Embryonic facial prominence (tissue), 1 donor: ENCODE data around the gene EPAS1.
"Not testable (repeated sequence)": the region's sequence is repeated elsewhere in the genome, so short reads cannot be mapped to it uniquely, and the experiment has no call there.

Experiments used
- DNase-seq: peaks from one replicate; pipeline ENCODE4 v3.0.0-alpha.2; 2016; ENCODE audit errors: extremely low spot score

The EPAS1 gene

GRCh38 chr2:46383113-46383395 is 85.8 kb downstream of the EPAS1 start:
- no peak for DNase-seq

GRCh38 chr2:46383784-46384456 is 86.7 kb downstream of the EPAS1 start:
- DNase-seq = no peak

GRCh38 chr2:46384457-46384815 is 87.2 kb downstream of the EPAS1 start:
- DNase-seq = no peak

DNA sequence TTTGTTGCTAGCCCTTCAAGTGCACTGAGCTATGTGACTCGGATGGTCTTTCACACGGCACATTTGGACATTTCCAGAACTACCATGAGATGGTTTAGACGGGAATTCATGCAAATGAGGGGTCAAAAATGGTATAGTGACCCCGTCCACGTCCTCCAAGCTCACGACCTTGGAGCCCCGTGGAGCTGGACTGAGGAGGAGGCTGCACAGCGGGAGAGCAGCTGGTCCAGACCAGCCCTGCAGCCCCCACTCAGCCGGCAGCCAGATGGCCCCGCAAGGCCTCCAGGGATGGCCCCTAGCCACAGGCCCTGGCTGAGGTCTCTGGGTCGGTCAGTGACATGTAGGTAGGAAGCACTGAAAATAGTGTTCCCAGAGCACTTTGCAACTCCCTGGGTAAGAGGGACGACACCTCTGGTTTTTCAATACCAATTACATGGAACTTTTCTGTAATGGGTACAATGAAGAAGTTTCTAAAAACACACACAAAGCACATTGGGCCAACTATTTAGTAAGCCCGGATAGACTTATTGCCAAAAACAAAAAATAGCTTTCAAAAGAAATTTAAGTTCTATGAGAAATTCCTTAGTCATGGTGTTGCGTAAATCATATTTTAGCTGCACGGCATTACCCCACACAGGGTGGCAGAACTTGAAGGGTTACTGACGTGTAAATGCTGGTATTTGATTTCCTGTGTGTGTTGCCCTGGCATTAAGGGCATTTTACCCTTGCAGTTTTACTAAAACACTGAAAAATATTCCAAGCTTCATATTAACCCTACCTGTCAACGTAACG is 88.8 kb downstream of the EPAS1 start:
- DNase-seq = no peak

GRCh38 chr2:46386763-46387162 is 89.6 kb downstream of the EPAS1 start:
- DNase-seq = no peak

DNA sequence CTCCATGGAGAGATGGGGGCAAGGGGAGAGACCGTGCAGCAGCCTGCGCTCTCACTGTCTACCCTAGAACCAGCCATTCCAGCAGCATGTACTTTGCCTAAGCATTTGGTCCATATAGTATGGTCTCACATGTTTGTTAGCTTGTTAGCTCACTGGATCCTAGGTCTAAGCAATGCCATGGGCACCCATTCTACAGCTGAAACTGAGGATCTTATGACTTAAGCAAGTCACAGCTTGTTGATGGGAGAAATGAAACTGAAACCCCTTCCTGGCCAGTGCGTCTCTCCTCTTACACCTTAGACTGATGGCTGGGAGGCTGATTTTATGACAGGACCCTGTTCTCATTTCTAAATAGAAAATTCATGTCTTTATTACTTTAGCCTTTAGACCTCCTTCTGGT is 90.1 kb downstream of the EPAS1 start:
- DNase-seq = no peak

GRCh38 chr2:46387886-46388515 is 90.8 kb downstream of the EPAS1 start:
- no peak for DNase-seq

GRCh38 chr2:46388881-46389280 is 91.7 kb downstream of the EPAS1 start:
- DNase-seq = no peak

- DNase-seq = no peak
These were observed 92.3 kb downstream of the EPAS1 start for GRCh38 chr2:46389417-46389916.

- no peak for DNase-seq
These were observed 92.8 kb downstream of the EPAS1 start for GRCh38 chr2:46390036-46390435.

DNA sequence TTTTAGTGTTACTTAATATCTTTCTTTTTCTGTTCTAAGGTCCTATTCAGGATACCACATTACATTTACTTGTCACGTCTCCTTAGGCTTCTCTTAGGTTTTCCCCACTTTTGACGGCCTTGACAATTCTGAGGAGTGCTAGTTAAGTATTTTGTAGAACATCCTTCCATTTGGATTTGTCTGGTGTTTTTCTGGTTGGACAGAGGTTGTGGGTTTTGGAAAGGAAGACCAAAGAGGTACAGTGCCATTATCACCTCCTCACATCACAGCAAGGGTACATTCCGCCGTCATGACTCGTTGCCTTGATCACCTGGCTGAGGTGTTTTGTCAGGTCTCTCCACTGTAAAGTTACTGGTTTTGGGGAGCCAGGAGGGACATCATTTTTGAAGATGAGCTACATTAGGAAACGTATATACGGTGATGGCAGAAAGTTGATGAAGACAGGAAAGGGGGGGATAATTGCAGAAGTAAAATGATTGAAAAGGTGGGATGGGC is 93.7 kb downstream of the EPAS1 start:
- DNase-seq = no peak

DNA sequence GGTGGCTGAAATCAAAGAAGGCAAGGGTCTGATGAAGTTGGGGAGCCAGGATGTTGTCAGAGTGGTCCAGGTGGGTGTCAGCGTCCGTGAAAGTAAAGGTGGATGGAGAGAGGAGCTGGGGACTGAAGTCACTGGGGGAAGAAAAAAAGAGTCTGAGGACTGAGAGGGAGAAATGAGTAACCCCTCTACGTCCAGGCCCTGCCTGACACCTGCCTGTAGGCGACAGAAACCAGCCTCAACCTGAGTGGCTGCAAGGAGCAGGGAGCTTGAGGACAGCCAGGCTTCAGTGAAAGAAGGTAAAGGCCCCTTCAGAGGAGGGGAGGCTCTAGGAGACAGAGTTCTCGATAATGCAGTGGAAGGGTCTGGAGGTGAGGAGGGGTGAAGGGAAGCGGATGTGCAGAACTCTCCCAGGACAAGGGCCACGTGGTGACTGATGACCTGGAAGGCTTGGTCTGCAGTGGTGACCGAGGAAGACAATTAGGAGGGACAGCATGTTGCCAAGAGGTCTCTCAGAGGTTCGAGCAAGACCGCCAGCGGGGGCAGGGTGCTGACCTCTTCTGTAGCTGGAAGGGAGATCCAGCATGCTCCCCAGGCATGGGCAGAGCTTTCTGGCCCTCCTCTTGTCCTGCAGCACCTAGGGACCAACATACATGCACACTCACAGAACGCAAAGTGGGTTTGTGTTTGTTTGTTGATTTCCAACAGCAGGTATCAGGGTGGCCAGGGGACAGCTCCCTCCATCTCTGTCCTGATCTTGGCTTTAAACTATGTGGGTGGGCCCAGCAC is 95.5 kb downstream of the EPAS1 start:
- DNase-seq = no peak

GRCh38 chr2:46393347-46393820 is 96.2 kb downstream of the EPAS1 start:
- DNase-seq = no peak

DNA sequence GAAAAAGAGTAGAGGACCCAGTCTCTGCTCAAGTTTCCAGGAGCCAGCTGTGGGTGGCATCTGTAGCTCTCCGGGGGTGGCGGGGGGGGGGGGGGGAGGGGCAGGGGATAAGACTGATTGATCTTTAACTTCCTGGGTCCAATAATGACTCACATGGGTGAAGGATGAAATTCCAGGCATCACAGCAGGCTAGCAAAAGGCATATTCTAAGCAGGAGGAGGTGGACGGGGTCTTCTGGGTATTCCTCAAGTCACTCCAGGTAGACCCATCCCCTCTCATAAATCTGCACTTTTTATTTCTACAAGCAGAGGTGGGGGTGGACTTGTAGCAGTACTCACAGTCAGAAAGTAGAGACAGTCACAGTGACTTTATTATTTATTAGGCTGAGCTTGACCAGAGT is 96.7 kb downstream of the EPAS1 start:
- no peak for DNase-seq

- DNase-seq = no peak
These were observed 97.7 kb downstream of the EPAS1 start for GRCh38 chr2:46394649-46395510.

DNA sequence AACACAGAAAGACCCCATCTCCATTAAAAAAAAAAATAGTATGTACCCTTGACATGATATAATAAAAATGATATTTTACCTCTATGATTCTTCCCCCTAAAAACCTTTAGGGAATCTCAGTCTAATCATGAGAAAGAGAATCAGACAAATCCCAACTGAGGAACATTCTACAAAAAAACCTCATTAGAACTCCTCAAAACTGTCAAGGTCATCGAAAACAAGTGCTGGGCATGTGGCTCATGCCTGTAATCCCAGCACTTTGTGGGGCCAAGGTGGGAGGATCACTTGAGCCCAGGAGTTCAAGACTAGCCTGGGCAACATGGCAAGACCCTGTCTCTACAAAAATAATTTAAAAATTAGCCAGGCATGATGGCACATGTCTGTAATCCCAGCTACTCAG is 98.5 kb downstream of the EPAS1 start:
- DNase-seq = not testable (repeated sequence)

DNA sequence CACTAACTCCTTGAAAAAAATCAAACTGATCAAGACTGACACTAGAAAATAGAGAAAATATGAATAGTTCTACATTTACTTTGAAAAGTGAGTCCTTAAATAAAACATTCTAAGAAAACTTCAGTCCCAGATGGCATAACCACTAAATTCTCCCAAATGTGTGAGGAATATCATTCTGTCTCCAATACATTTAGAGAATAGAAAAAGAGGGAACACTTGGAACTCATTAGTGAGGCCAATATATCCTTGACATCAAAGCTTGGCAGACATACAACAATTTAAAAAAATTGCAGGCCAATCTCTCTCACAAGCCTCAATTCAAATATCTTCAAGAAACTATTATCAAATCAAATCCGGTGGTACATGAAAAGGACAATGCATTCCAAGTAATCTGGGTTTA is 102.8 kb downstream of the EPAS1 start:
- no peak for DNase-seq

DNA sequence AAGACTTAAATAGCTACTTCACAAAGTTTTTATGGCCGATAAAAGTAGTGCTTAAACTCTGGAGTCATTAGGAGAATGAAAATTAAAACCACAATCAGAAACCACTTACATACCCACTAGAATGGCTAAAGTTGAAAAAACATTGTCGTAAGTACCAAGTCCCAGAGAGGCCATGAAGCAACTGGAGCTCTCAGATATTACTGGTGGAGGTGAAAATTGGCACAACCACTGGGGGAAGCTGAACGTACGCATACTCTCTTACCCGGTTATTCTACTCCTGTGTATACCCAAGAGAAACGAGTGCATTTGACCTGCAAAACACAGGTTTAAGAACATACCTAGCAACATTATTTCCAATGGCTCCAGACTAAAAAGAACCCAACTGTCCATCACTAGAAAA is 105.7 kb downstream of the EPAS1 start:
- no peak for DNase-seq

DNA sequence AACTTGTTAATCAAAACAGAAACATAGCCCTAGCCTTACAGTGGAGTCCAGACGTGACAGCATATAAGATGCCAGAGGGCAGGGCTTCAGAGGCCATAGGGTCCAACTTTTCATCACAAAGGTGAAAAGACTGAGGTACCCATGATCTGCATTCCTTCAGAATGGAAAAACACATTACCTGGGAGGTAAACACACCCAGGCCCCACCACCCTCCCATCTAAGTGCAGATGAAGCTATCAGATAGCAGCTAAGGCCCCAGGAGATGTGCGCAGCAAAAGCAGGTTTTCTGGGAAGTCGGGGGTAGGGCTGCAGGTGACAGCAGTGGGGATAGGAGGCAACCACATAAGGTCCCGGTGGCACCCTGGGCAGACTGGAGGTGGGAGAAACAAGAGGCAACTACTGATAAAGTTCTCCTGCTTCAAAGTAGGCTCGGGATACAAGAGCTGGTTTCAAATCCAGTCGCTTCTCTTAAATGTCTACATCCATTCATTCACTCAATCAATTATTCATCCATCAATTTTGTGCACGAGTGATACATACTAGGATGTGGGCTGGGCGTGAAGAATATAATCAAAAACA is 107.1 kb downstream of the EPAS1 start:
- DNase-seq = no peak

- DNase-seq = no peak
These were observed 110.7 kb downstream of the EPAS1 start for GRCh38 chr2:46407852-46408455.
